ENCODE measurements around the gene LDHAL6B. TPM values are rescaled to one million over a fixed set of nuclear protein-coding genes. Genes with fewer than 3 reads are reported as not detected.

LDHAL6B gene
- total RNA-seq, 1 donor: not detected

GRCh38 chr15:59247364-59247763 lies 40.7 kb downstream of the LDHAL6B start:
- peaks cover 9% of the 10 kb centered on the region for H4K20me1 ChIP-seq (ENCODE audit: insufficient read depth, low read length)
- no peak overlapping the region for H2AFZ ChIP-seq (ENCODE audit: low read length)
- H3K4me2 ChIP-seq (ENCODE audit: insufficient read depth, low read length): no peak overlapping the region
- H3K4me3 ChIP-seq (ENCODE audit: insufficient read depth, low read length): no peak overlapping the region
- peak; percentile 65 for DNase-seq (ENCODE audit: insufficient read length, low spot score, missing footprints)
- H3K79me2 ChIP-seq (ENCODE audit: insufficient read depth, low read length): peaks cover 8% of the 10 kb centered on the region
- TF ChIP-seq CTCF (IDR thresholded peaks at IDR 0.05; ENCODE audit: extremely low read depth, low read depth, low read length): peak; percentile 68
- H3K9me3 ChIP-seq (ENCODE audit: low read depth, low read length): no peaks in the 10 kb centered on the region
- H3K27ac ChIP-seq (ENCODE audit: low read depth, low read length): no peak overlapping the region
- no peaks in the 10 kb centered on the region for H3K27me3 ChIP-seq (ENCODE audit: insufficient read depth, low read length)
- no peaks in the 10 kb centered on the region for H3K4me1 ChIP-seq (ENCODE audit: insufficient read depth, low read length)
- peaks cover 30% of the 10 kb centered on the region for H3K36me3 ChIP-seq (ENCODE audit: insufficient read depth, low read length)

- Histone ChIP-seq H3K9me3 (ENCODE audit: low read depth, low read length) (no peaks in the 10 kb centered on the region), H2AFZ (ENCODE audit: low read length) (no peak overlapping the region), H3K27me3 (ENCODE audit: insufficient read depth, low read length) (no peaks in the 10 kb centered on the region), H3K79me2 (ENCODE audit: insufficient read depth, low read length) (peaks cover 2% of the 10 kb centered on the region), H3K27ac (ENCODE audit: low read depth, low read length) (no peak overlapping the region), H3K4me3 (ENCODE audit: insufficient read depth, low read length) (no peak overlapping the region), H4K20me1 (ENCODE audit: insufficient read depth, low read length) (peaks cover 13% of the 10 kb centered on the region), H3K36me3 (ENCODE audit: insufficient read depth, low read length) (peaks cover 34% of the 10 kb centered on the region), H3K4me1 (ENCODE audit: insufficient read depth, low read length) (no peaks in the 10 kb centered on the region), H3K4me2 (ENCODE audit: insufficient read depth, low read length) (no peak overlapping the region)
- DNase-seq (ENCODE audit: insufficient read length, low spot score, missing footprints): no peak
- TF ChIP-seq CTCF (IDR thresholded peaks at IDR 0.05; ENCODE audit: extremely low read depth, low read depth, low read length): no peak
These were observed 43.2 kb downstream of the LDHAL6B start for GRCh38 chr15:59249816-59250215.

GRCh38 chr15:59250249-59250648 lies 43.6 kb downstream of the LDHAL6B start:
- Histone ChIP-seq H3K79me2 (ENCODE audit: insufficient read depth, low read length) (peaks cover 2% of the 10 kb centered on the region), H3K4me3 (ENCODE audit: insufficient read depth, low read length) (no peak overlapping the region), H3K27me3 (ENCODE audit: insufficient read depth, low read length) (no peaks in the 10 kb centered on the region), H3K4me1 (ENCODE audit: insufficient read depth, low read length) (no peaks in the 10 kb centered on the region), H3K36me3 (ENCODE audit: insufficient read depth, low read length) (peaks cover 37% of the 10 kb centered on the region), H3K9me3 (ENCODE audit: low read depth, low read length) (no peaks in the 10 kb centered on the region), H4K20me1 (ENCODE audit: insufficient read depth, low read length) (peaks cover 13% of the 10 kb centered on the region), H3K4me2 (ENCODE audit: insufficient read depth, low read length) (no peak overlapping the region), H2AFZ (ENCODE audit: low read length) (no peak overlapping the region), H3K27ac (ENCODE audit: low read depth, low read length) (no peak overlapping the region)
- TF ChIP-seq CTCF (IDR thresholded peaks at IDR 0.05; ENCODE audit: extremely low read depth, low read depth, low read length): no peak
- peak; percentile 10 for DNase-seq (ENCODE audit: insufficient read length, low spot score, missing footprints)

GRCh38 chr15:59251001-59251845 lies 44.6 kb downstream of the LDHAL6B start:
- no peaks in the 10 kb centered on the region for H3K79me2 ChIP-seq (ENCODE audit: insufficient read depth, low read length)
- peak overlapping the region; percentile 12 for H3K27ac ChIP-seq (ENCODE audit: low read depth, low read length)
- no peak overlapping the region for H2AFZ ChIP-seq (ENCODE audit: low read length)
- peak; percentile 15 for DNase-seq (ENCODE audit: insufficient read length, low spot score, missing footprints)
- TF ChIP-seq CTCF (IDR thresholded peaks at IDR 0.05; ENCODE audit: extremely low read depth, low read depth, low read length): no peak
- no peaks in the 10 kb centered on the region for H3K27me3 ChIP-seq (ENCODE audit: insufficient read depth, low read length)
- no peak overlapping the region for H3K4me3 ChIP-seq (ENCODE audit: insufficient read depth, low read length)
- peaks cover 13% of the 10 kb centered on the region for H4K20me1 ChIP-seq (ENCODE audit: insufficient read depth, low read length)
- H3K9me3 ChIP-seq (ENCODE audit: low read depth, low read length): no peaks in the 10 kb centered on the region
- H3K36me3 ChIP-seq (ENCODE audit: insufficient read depth, low read length): peaks cover 42% of the 10 kb centered on the region
- H3K4me2 ChIP-seq (ENCODE audit: insufficient read depth, low read length): no peak overlapping the region
- H3K4me1 ChIP-seq (ENCODE audit: insufficient read depth, low read length): no peaks in the 10 kb centered on the region

All from osteoblast (primary cell).